K562 (cell line): ENCODE measurements around the gene CSNK1D. TPM values are rescaled to one million over a fixed set of nuclear protein-coding genes. Genes with fewer than 3 reads are reported as not detected.

Experiments
- BRCA1 ChIP-seq, 2 experiments: fragments of 450-650 bp in 1 of 2; sonication (generic) in 1 of 2; formaldehyde crosslinking in 1 of 2; IDR thresholded peaks; 2 replicates each; pipeline versions ENCODE4 v1.5.0 to v1.6.1; 2017 to 2020; ENCODE audit warnings: mild to moderate bottlenecking in 1 of 2, missing genetic modification reagents in 1 of 2
- CEBPG ChIP-seq, 3 experiments: fragments of 200-800 bp in 1 of 3; sonication (Bioruptor generic) in 1 of 3; sonication (generic) in 1 of 3; formaldehyde crosslinking in 1 of 3; IDR thresholded peaks in 2 of 3; conservative IDR thresholded peaks in 1 of 3; 2 replicates each; pipeline versions ENCODE4 v1.6.1 to v1.8.0; 2016 to 2022; ENCODE audit warnings: missing compliant biosample characterization in 2 of 3, missing genetic modification characterization in 2 of 3, mild to moderate bottlenecking in 1 of 3, missing genetic modification reagents in 1 of 3
- CXXC5 ChIP-seq: fragments of 250-450 bp; sonication (Bioruptor Pico); IDR thresholded peaks from 2 replicates; pipeline ENCODE4 v1.8.0; 2022; ENCODE audit warnings: inconsistent platforms, mild to moderate bottlenecking, moderate library complexity
- ERF ChIP-seq: fragments of 450-650 bp; formaldehyde crosslinking; IDR thresholded peaks from 2 replicates; pipeline ENCODE4 v1.4.0; 2020; ENCODE audit warnings: mild to moderate bottlenecking, mixed read lengths
- FOXJ2 ChIP-seq: fragments of 200-800 bp; sonication (Bioruptor generic); IDR thresholded peaks from 2 replicates; pipeline ENCODE4 v1.6.1; 2016; ENCODE audit warnings: missing genetic modification characterization, missing compliant biosample characterization
- FOXK1 ChIP-seq: sonication (generic); formaldehyde crosslinking; IDR thresholded peaks from 2 replicates; pipeline ENCODE4 v1.8.0; 2022; ENCODE audit warnings: missing genetic modification reagents, mild to moderate bottlenecking, borderline replicate concordance
- HIVEP1 ChIP-seq: fragments of 250-450 bp; sonication (Bioruptor Pico); IDR thresholded peaks from 2 replicates; pipeline ENCODE4 v1.4.0; 2020; ENCODE audit warnings: mild to moderate bottlenecking
- LARP7 ChIP-seq: fragments of 450-650 bp; IDR thresholded peaks from 2 replicates; pipeline ENCODE4 v1.6.1; 2016
- MEF2D ChIP-seq: conservative IDR thresholded peaks from 2 replicates; pipeline ENCODE4 v1.6.1; 2016; ENCODE audit warnings: low read depth, missing genetic modification characterization, missing compliant biosample characterization
- NR2C1 ChIP-seq, 2 experiments: fragments of 450-650 bp; IDR thresholded peaks; 2 replicates each; pipeline ENCODE4 v1.6.1; 2017; ENCODE audit warnings: mild to moderate bottlenecking in 2 of 2, antibody characterized with exemption in 1 of 2, inconsistent platforms in 1 of 2, missing compliant biosample characterization in 1 of 2, missing genetic modification characterization in 1 of 2
- RCOR1 ChIP-seq, 2 experiments: IDR thresholded peaks; 2 replicates each; pipeline ENCODE4 v1.6.1; 2012; ENCODE audit warnings: low read depth in 2 of 2, low read length in 2 of 2, borderline replicate concordance in 1 of 2, improper control_type of control experiment in 1 of 2
- SAFB ChIP-seq: fragments of 200-400 bp; formaldehyde crosslinking; IDR thresholded peaks from 2 replicates; pipeline ENCODE4 v1.6.1; 2017; ENCODE audit warnings: low read depth, low read length, borderline replicate concordance
- SMC3 ChIP-seq: conservative IDR thresholded peaks from 2 replicates; pipeline ENCODE4 v1.6.1; 2011; ENCODE audit warnings: low read depth, low read length, improper control_type of control experiment; ENCODE audit not compliant: insufficient read depth
- SRSF3 ChIP-seq: fragments of 200-400 bp; formaldehyde crosslinking; IDR thresholded peaks from 2 replicates; pipeline ENCODE4 v1.6.1; 2016; ENCODE audit warnings: mild to moderate bottlenecking, low read length, moderate library complexity; ENCODE audit not compliant: insufficient read depth
- TAF7 ChIP-seq: fragments of 450-650 bp; IDR thresholded peaks from 2 replicates; pipeline ENCODE4 v1.6.1; 2016; ENCODE audit warnings: missing genetic modification characterization, missing compliant biosample characterization
- ZEB2 ChIP-seq: fragments of 450-650 bp; IDR thresholded peaks from 2 replicates; pipeline ENCODE4 v1.6.1; 2016
- ZNF212 ChIP-seq: fragments of 450-650 bp; formaldehyde crosslinking; IDR thresholded peaks from 2 replicates; pipeline ENCODE4 v1.4.0; 2020; ENCODE audit warnings: mild to moderate bottlenecking
- ZNF586 ChIP-seq: fragments of 450-650 bp; formaldehyde crosslinking; conservative IDR thresholded peaks from 2 replicates; pipeline ENCODE4 v1.4.0; 2020; ENCODE audit warnings: mild to moderate bottlenecking, moderate library complexity
- polyA plus RNA-seq, 8 experiments: library from polyadenylated mRNA; depleted of rRNA in 4 of 8; stranded (reverse) in 5 of 8; unstranded in 3 of 8; fragments of >200 nt; fragmentation: Nextera tagmentation in 2 of 8; fragmentation: Illumina TruSeq in 1 of 8; extraction: Ambion mirVana in 2 of 8; extraction: Trizol in 1 of 8; gene quantifications; 2 replicates each; pipeline versions ENCODE4 v1.2.1 to v1.2.3, GENCODE V29; 2011 to 2014; ENCODE audit warnings: inconsistent platforms in 1 of 8, missing spikeins in 1 of 8
- total RNA-seq, 7 experiments: library from RNA; depleted of rRNA in 6 of 7; stranded (reverse); fragments of >200 nt in 6 of 7; fragmentation: Illumina TruSeq in 2 of 7; extraction: Trizol in 2 of 7; gene quantifications; 2 replicates each; pipeline versions ENCODE4 v1.2.1 to v1.2.3, GENCODE V29; 2011 to 2021; ENCODE audit warnings: low replicate concordance in 1 of 7
- TF ChIP-seq, protein P1 (sequence below): sonication (generic); formaldehyde crosslinking; IDR thresholded peaks from 2 replicates; pipeline ENCODE4 v1.8.0; 2023; ENCODE audit warnings: missing genetic modification reagents, mild to moderate bottlenecking, borderline replicate concordance
- TF ChIP-seq, protein P2 (sequence below): sonication (generic); formaldehyde crosslinking; IDR thresholded peaks from 2 replicates; pipeline ENCODE4 v1.9.0; 2022; ENCODE audit warnings: mild to moderate bottlenecking, missing genetic modification reagents
- TF ChIP-seq, protein P3 (sequence below): fragments of 450-650 bp; formaldehyde crosslinking; IDR thresholded peaks from 2 replicates; pipeline ENCODE4 v1.4.0; 2020; ENCODE audit warnings: mild to moderate bottlenecking, moderate library complexity

CSNK1D gene
- total and polyA plus RNA-seq, 9 of the 15 experiments (the other 6 are each of a cell fraction or from before 2014, with no cell fraction given): 6.5 to 133 (median 41.3) TPM

DNA sequence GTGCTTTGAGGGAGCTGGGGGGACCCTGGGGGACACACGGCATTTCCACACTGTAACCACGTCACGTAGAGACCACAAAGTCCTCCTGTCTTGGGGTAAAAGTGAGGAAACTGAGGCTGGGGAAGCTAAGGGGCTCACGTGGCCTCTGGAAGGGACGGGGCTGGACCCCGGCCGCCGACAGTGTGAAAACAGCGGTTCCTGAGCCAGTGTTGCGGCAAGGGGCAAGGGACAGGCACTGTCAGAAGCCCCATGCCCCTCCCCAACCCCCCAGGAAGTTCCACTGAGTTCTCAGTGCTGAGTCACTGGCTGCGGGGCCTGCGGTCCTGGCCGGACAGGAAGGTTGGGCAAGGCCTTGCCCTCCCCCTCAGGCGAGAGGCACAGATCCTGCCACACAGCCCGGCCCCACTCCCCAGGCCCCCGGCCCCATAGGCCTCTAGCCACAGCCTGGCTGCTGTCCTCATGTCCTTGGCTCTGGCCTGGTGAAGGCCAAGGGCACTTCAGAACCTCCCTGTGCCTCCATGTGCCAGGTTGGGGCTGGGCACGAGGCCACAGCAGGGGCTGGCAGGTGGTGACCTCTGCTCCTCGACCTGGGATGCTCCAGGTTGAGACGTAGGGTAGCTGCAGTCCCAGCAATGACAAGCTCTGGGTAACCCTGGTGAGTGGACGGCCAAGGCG lies 55.8 kb downstream of the CSNK1D start (continued):
- TF ChIP-seq SAFB: no peak
- no peak for TF ChIP-seq BRCA1 (IDR thresholded peaks at IDR 0.05)
- TF ChIP-seq BRCA1 (CRISPR knock-in tag; IDR thresholded peaks at IDR 0.05): no peak
- TF ChIP-seq CEBPG (CRISPR knock-in tag; IDR thresholded peaks at IDR 0.05): no peak
- TF ChIP-seq CEBPG (tag; conservative IDR thresholded peaks at IDR 0.05 in 1 of 2, IDR thresholded peaks at IDR 0.05 in 1 of 2): peak; percentile 29 to 47; a peak in 3 of 4 replicates
- TF ChIP-seq FOXK1 (CRISPR knock-in tag): no peak
- TF ChIP-seq RCOR1 (IDR thresholded peaks at IDR 0.05; ENCODE audit: borderline replicate concordance in 1 of 2, low read depth in 2 of 2, low read length in 2 of 2): no peak
- TF ChIP-seq, protein P1, sequence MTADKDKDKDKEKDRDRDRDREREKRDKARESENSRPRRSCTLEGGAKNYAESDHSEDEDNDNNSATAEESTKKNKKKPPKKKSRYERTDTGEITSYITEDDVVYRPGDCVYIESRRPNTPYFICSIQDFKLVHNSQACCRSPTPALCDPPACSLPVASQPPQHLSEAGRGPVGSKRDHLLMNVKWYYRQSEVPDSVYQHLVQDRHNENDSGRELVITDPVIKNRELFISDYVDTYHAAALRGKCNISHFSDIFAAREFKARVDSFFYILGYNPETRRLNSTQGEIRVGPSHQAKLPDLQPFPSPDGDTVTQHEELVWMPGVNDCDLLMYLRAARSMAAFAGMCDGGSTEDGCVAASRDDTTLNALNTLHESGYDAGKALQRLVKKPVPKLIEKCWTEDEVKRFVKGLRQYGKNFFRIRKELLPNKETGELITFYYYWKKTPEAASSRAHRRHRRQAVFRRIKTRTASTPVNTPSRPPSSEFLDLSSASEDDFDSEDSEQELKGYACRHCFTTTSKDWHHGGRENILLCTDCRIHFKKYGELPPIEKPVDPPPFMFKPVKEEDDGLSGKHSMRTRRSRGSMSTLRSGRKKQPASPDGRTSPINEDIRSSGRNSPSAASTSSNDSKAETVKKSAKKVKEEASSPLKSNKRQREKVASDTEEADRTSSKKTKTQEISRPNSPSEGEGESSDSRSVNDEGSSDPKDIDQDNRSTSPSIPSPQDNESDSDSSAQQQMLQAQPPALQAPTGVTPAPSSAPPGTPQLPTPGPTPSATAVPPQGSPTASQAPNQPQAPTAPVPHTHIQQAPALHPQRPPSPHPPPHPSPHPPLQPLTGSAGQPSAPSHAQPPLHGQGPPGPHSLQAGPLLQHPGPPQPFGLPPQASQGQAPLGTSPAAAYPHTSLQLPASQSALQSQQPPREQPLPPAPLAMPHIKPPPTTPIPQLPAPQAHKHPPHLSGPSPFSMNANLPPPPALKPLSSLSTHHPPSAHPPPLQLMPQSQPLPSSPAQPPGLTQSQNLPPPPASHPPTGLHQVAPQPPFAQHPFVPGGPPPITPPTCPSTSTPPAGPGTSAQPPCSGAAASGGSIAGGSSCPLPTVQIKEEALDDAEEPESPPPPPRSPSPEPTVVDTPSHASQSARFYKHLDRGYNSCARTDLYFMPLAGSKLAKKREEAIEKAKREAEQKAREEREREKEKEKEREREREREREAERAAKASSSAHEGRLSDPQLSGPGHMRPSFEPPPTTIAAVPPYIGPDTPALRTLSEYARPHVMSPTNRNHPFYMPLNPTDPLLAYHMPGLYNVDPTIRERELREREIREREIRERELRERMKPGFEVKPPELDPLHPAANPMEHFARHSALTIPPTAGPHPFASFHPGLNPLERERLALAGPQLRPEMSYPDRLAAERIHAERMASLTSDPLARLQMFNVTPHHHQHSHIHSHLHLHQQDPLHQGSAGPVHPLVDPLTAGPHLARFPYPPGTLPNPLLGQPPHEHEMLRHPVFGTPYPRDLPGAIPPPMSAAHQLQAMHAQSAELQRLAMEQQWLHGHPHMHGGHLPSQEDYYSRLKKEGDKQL (CRISPR knock-in tag): no peak
- TF ChIP-seq ZNF212 (CRISPR knock-in tag): no peak
- no peak for TF ChIP-seq CXXC5
- TF ChIP-seq LARP7: no peak
- TF ChIP-seq, protein P2, sequence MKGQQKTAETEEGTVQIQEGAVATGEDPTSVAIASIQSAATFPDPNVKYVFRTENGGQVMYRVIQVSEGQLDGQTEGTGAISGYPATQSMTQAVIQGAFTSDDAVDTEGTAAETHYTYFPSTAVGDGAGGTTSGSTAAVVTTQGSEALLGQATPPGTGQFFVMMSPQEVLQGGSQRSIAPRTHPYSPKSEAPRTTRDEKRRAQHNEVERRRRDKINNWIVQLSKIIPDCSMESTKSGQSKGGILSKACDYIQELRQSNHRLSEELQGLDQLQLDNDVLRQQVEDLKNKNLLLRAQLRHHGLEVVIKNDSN (CRISPR knock-in tag): no peak
- no peak for TF ChIP-seq TAF7 (tag)
- no peak for TF ChIP-seq ERF (CRISPR knock-in tag)
- no peak for TF ChIP-seq FOXJ2 (tag)
- TF ChIP-seq ZNF586: no peak
- TF ChIP-seq MEF2D (tag): 0 out of 2 replicates have a peak, but pooled peaks have one; percentile 38
- TF ChIP-seq ZEB2: no peak
- TF ChIP-seq, protein P3, sequence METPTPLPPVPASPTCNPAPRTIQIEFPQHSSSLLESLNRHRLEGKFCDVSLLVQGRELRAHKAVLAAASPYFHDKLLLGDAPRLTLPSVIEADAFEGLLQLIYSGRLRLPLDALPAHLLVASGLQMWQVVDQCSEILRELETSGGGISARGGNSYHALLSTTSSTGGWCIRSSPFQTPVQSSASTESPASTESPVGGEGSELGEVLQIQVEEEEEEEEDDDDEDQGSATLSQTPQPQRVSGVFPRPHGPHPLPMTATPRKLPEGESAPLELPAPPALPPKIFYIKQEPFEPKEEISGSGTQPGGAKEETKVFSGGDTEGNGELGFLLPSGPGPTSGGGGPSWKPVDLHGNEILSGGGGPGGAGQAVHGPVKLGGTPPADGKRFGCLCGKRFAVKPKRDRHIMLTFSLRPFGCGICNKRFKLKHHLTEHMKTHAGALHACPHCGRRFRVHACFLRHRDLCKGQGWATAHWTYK (CRISPR knock-in tag): peak; percentile 35; the same call in 1 of the 2 replicates
- no peak for TF ChIP-seq SRSF3
- TF ChIP-seq HIVEP1: peak; percentile 31; the same call in 1 of the 2 replicates
- no peak for TF ChIP-seq SMC3
- TF ChIP-seq NR2C1 (IDR thresholded peaks at IDR 0.05): no peak
- TF ChIP-seq NR2C1 (tag; IDR thresholded peaks at IDR 0.05): peak; percentile 54; the same call in 1 of the 2 replicates
